Esophagus muscularis mucosa (tissue), 3 donors: ENCODE measurements around the gene DROSHA.

ENCODE experiments used
- CTCF ChIP-seq, 3 experiments: fragments of 200-600 bp in 2 of 3; fragments of 450-650 bp in 1 of 3; sonication (generic) in 2 of 3; IDR thresholded peaks; one replicate each; pipeline ENCODE4 v1.5.1; 2017 to 2019; ENCODE audit warnings: antibody characterized with exemption in 3 of 3, mild to moderate bottlenecking in 2 of 3, moderate library complexity in 1 of 3
- POLR2AphosphoS5 ChIP-seq, 2 donors: sonication (generic); formaldehyde crosslinking; IDR thresholded peaks; one replicate each; pipeline ENCODE4 v1.6.1; 2017; ENCODE audit warnings: antibody characterized with exemption in 2 of 2

GRCh38 chr5:31470608-31471007, 61.3 kb downstream of the DROSHA start:
- TF ChIP-seq POLR2AphosphoS5 (IDR thresholded peaks at IDR 0.05) (no peak), CTCF (IDR thresholded peaks at IDR 0.05) (no peak)
